Mesenchymal stem cell (in vitro differentiated cells and primary cell): ENCODE data around the gene ADCY5.

Experiments used
- DNase-seq: peaks from one replicate; pipeline ENCODE4 v3.0.0-alpha.2; 2013
- H2AFZ ChIP-seq: one replicate; pipeline ENCODE4 v1.6.1; 2013; ENCODE audit warnings: low read depth, mild to moderate bottlenecking, control low read depth, inconsistent platforms, low read length, moderate library complexity
- H2AK5ac ChIP-seq: 2 replicates; pipeline ENCODE4 v1.6.1; 2013; ENCODE audit warnings: low read length, moderate library complexity, mild to moderate bottlenecking, inconsistent platforms; ENCODE audit not compliant: severe bottlenecking
- H2BK120ac ChIP-seq: one replicate; pipeline ENCODE4 v1.6.1; 2013; ENCODE audit warnings: low read depth, mild to moderate bottlenecking, inconsistent platforms, low read length, moderate library complexity
- H2BK12ac ChIP-seq, 2 experiments: one replicate each; pipeline ENCODE4 v1.6.1; 2013; ENCODE audit warnings: inconsistent platforms in 2 of 2, low read length in 2 of 2, mild to moderate bottlenecking in 2 of 2, moderate library complexity in 2 of 2, control low read depth in 1 of 2
- H2BK15ac ChIP-seq: one replicate; pipeline ENCODE4 v1.6.1; 2013; ENCODE audit warnings: mild to moderate bottlenecking, low read depth, inconsistent platforms; ENCODE audit not compliant: poor library complexity, severe bottlenecking
- H2BK5ac ChIP-seq: 2 replicates; pipeline ENCODE4 v1.6.1; 2013; ENCODE audit warnings: low read depth, mild to moderate bottlenecking, low read length, control low read depth, inconsistent platforms; ENCODE audit not compliant: poor library complexity, severe bottlenecking
- H3K14ac ChIP-seq, 2 experiments: one replicate each; pipeline ENCODE4 v1.6.1; 2013; ENCODE audit warnings: inconsistent platforms in 2 of 2, low read length in 2 of 2, control low read depth in 1 of 2, mild to moderate bottlenecking in 1 of 2, moderate library complexity in 1 of 2
- H3K18ac ChIP-seq, 2 experiments: one replicate each; pipeline ENCODE4 v1.6.1; 2013; ENCODE audit warnings: inconsistent platforms in 2 of 2, low read length in 2 of 2, control low read depth in 1 of 2, low read depth in 1 of 2, mild to moderate bottlenecking in 1 of 2
- H3K23ac ChIP-seq, 2 experiments: one replicate each; pipeline ENCODE4 v1.6.1; 2013; ENCODE audit warnings: inconsistent platforms in 2 of 2, low read length in 2 of 2, mild to moderate bottlenecking in 2 of 2, moderate library complexity in 2 of 2, control low read depth in 1 of 2
- H3K27ac ChIP-seq: 2 replicates; pipeline ENCODE4 v1.5.1; 2013; ENCODE audit warnings: mild to moderate bottlenecking, moderate library complexity, low read length, control low read depth, inconsistent platforms; ENCODE audit not compliant: poor library complexity, severe bottlenecking
- H3K27me3 ChIP-seq, 2 experiments: 2 replicates each; pipeline versions ENCODE4 v1.6.1 to v1.7.0; 2013; ENCODE audit warnings: low read length in 2 of 2, mild to moderate bottlenecking in 2 of 2, moderate library complexity in 2 of 2, control low read depth in 1 of 2, inconsistent platforms in 1 of 2; ENCODE audit not compliant: control insufficient read depth in 1 of 2, insufficient read depth in 1 of 2
- H3K36me3 ChIP-seq, 2 experiments: 2 replicates each; pipeline versions ENCODE4 v1.6.1 to v1.7.0; 2013; ENCODE audit warnings: low read length in 2 of 2, control low read depth in 1 of 2, inconsistent platforms in 1 of 2, low read depth in 1 of 2, mild to moderate bottlenecking in 1 of 2; ENCODE audit not compliant: insufficient read depth in 2 of 2, control insufficient read depth in 1 of 2
- H3K4ac ChIP-seq, 2 experiments: one replicate each; pipeline ENCODE4 v1.6.1; 2013; ENCODE audit warnings: inconsistent platforms in 2 of 2, low read length in 2 of 2, mild to moderate bottlenecking in 2 of 2, moderate library complexity in 2 of 2, control low read depth in 1 of 2, low read depth in 1 of 2
- H3K4me1 ChIP-seq: 2 replicates; pipeline ENCODE4 v1.6.1; 2013; ENCODE audit warnings: low read depth, low read length, control low read depth; ENCODE audit not compliant: control insufficient read depth, insufficient read depth
- H3K4me2 ChIP-seq: 2 replicates; pipeline ENCODE4 v1.6.1; 2013; ENCODE audit warnings: low read length, mild to moderate bottlenecking, inconsistent platforms; ENCODE audit not compliant: poor library complexity, severe bottlenecking
- H3K4me3 ChIP-seq, 2 experiments: 2 replicates each; pipeline versions ENCODE4 v1.5.1 to v1.7.0; 2013; ENCODE audit warnings: low read length in 2 of 2, mild to moderate bottlenecking in 2 of 2, control low read depth in 1 of 2, low read depth in 1 of 2; ENCODE audit not compliant: insufficient read depth in 1 of 2
- H3K79me1 ChIP-seq: replicated peaks from 2 replicates; pipeline ENCODE4 v1.6.1; 2013; ENCODE audit warnings: mild to moderate bottlenecking, control low read depth, low read length, inconsistent platforms; ENCODE audit not compliant: poor library complexity, severe bottlenecking
- H3K9ac ChIP-seq: 2 replicates; pipeline ENCODE4 v1.7.0; 2013; ENCODE audit warnings: mild to moderate bottlenecking, low read length, moderate library complexity
- H3K9me3 ChIP-seq: 2 replicates; pipeline ENCODE4 v1.7.0; 2013; ENCODE audit warnings: mild to moderate bottlenecking, low read length; ENCODE audit not compliant: control insufficient read depth
- H4K8ac ChIP-seq: one replicate; pipeline ENCODE4 v1.6.1; 2013; ENCODE audit warnings: inconsistent platforms, mild to moderate bottlenecking, low read length, moderate library complexity
- H4K91ac ChIP-seq: one replicate; pipeline ENCODE4 v1.6.1; 2013; ENCODE audit warnings: mild to moderate bottlenecking, low read length, inconsistent platforms
- WGBS: methylation state at CpG from one replicate; pipeline ENCODE4 v1.1.7; 2013; ENCODE audit warnings: mixed read lengths; 5-methylcytosine and 5-hydroxymethylcytosine counted together

ADCY5 gene

GRCh38 chr3:123447416-123447748 lies 1.5 kb downstream of the ADCY5 start:
- Histone ChIP-seq H2AFZ (no peak overlapping the region), H3K4me2 (no peak overlapping the region), H3K4me1 (peaks cover 20% of the 10 kb centered on the region), H3K36me3 (no peaks in the 10 kb centered on the region), H3K79me1 (no peaks in the 10 kb centered on the region), H2BK15ac (no peak overlapping the region), H4K91ac (peak overlapping the region; percentile 2), H3K9ac (no peak overlapping the region), H4K8ac (no peak overlapping the region), H2BK12ac (no peak overlapping the region), H3K14ac (no peak overlapping the region), H3K4ac (no peak overlapping the region), H3K23ac (no peak overlapping the region), H2BK5ac (no peak overlapping the region), H3K9me3 (no peaks in the 10 kb centered on the region), H3K27me3 (peaks cover 74 to 82% of the 10 kb centered on the region in 2 experiments), H3K18ac (no peak overlapping the region), H2BK120ac (no peak overlapping the region), H3K27ac (no peak overlapping the region), H2AK5ac (no peak overlapping the region), H3K4me3 (no peak overlapping the region)
- no peak for DNase-seq
- 98% methylated on average over 27 of the region's 27 CpGs for WGBS

GRCh38 chr3:123446610-123447109 lies 2.2 kb downstream of the ADCY5 start:
- Histone ChIP-seq H2BK120ac (no peak overlapping the region), H2BK12ac (no peak overlapping the region), H3K4me2 (no peak overlapping the region), H2AFZ (no peak overlapping the region), H3K9ac (no peak overlapping the region), H3K4ac (no peak overlapping the region), H3K27ac (no peak overlapping the region), H3K27me3 (peaks cover 82 to 87% of the 10 kb centered on the region in 2 experiments), H3K23ac (no peak overlapping the region), H3K36me3 (no peaks in the 10 kb centered on the region), H3K9me3 (no peaks in the 10 kb centered on the region), H4K91ac (no peak overlapping the region), H2BK5ac (no peak overlapping the region), H3K4me1 (peaks cover 20% of the 10 kb centered on the region), H2BK15ac (no peak overlapping the region), H3K18ac (no peak overlapping the region), H4K8ac (no peak overlapping the region), H2AK5ac (no peak overlapping the region), H3K79me1 (no peaks in the 10 kb centered on the region), H3K4me3 (no peak overlapping the region), H3K14ac (no peak overlapping the region)
- WGBS: 92% methylated on average over 5 of the region's 6 CpGs
- DNase-seq: no peak

GRCh38 chr3:123446210-123446609 lies 2.7 kb downstream of the ADCY5 start:
- no peaks in the 10 kb centered on the region for H3K36me3 ChIP-seq
- no peak overlapping the region for H3K9ac ChIP-seq
- H3K4ac ChIP-seq: no peak overlapping the region
- H3K27ac ChIP-seq: no peak overlapping the region
- no peak overlapping the region for H4K8ac ChIP-seq
- no peak overlapping the region for H2BK12ac ChIP-seq
- peaks cover 82 to 85% of the 10 kb centered on the region in 2 experiments for H3K27me3 ChIP-seq
- no peak overlapping the region for H2AFZ ChIP-seq
- no peak overlapping the region for H3K18ac ChIP-seq
- 91% methylated on average over 2 of the region's 2 CpGs for WGBS
- no peak for DNase-seq
- no peak overlapping the region for H3K4me3 ChIP-seq
- H3K79me1 ChIP-seq: no peaks in the 10 kb centered on the region
- no peaks in the 10 kb centered on the region for H3K9me3 ChIP-seq
- H3K23ac ChIP-seq: no peak overlapping the region
- no peak overlapping the region for H4K91ac ChIP-seq
- peaks cover 20% of the 10 kb centered on the region for H3K4me1 ChIP-seq
- H2BK5ac ChIP-seq: no peak overlapping the region
- no peak overlapping the region for H3K14ac ChIP-seq
- no peak overlapping the region for H2BK15ac ChIP-seq
- H2AK5ac ChIP-seq: no peak overlapping the region
- H2BK120ac ChIP-seq: no peak overlapping the region
- no peak overlapping the region for H3K4me2 ChIP-seq

GRCh38 chr3:123445702-123446101 lies 3.2 kb downstream of the ADCY5 start:
- Histone ChIP-seq H3K9me3 (no peaks in the 10 kb centered on the region), H3K9ac (no peak overlapping the region), H3K36me3 (no peaks in the 10 kb centered on the region), H2BK12ac (no peak overlapping the region), H3K14ac (no peak overlapping the region), H3K4me2 (no peak overlapping the region), H2BK120ac (no peak overlapping the region), H3K27me3 (peaks cover 80 to 85% of the 10 kb centered on the region in 2 experiments), H3K23ac (no peak overlapping the region), H3K79me1 (no peaks in the 10 kb centered on the region), H2AK5ac (no peak overlapping the region), H2BK5ac (no peak overlapping the region), H4K91ac (no peak overlapping the region), H3K27ac (no peak overlapping the region), H3K4me3 (no peak overlapping the region), H3K4ac (no peak overlapping the region), H2AFZ (no peak overlapping the region), H4K8ac (no peak overlapping the region), H3K4me1 (peaks cover 20% of the 10 kb centered on the region), H2BK15ac (no peak overlapping the region), H3K18ac (no peak overlapping the region)
- DNase-seq: no peak
- WGBS: 34% methylated on average over 2 of the region's 2 CpGs
